GM18520 (cell line): ENCODE data around the gene YTHDF1.

Source experiments
- ATAC-seq: cut with Tn5 transposase; IDR thresholded peaks from one replicate; pipeline ENCODE4 v1.9.1; 2021; ENCODE audit not compliant: unreplicated experiment

Gene YTHDF1

DNA sequence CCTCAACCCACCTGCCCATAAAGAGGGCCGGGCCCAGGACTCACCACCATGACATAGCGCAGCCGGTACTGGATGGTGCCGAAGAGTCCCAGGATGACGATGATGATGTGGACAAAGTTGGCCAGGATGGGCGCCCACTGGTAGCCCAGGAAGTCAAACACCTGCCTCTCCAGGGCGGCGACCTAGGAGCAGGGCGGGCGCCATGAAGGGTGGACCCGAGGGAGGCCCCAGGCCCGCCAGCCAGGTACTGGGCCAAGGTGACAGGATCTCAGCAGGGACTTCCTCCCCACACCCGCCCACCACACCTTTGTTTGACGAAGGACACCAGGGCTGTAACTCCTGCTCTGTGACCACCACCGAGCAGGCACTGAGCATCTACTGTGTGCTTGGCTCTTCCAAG lies 34.0 kb upstream of the YTHDF1 start:
- ATAC-seq = no peak

GRCh38 chr20:63248835-63249591 lies 33.1 kb upstream of the YTHDF1 start:
- ATAC-seq = no peak

- ATAC-seq = no peak
Measured at GRCh38 chr20:63247671-63248228, 31.8 kb upstream of the YTHDF1 start.

GRCh38 chr20:63246490-63247288 lies 30.8 kb upstream of the YTHDF1 start:
- ATAC-seq = no peak

- ATAC-seq = no peak
Measured at GRCh38 chr20:63244468-63244867, 28.5 kb upstream of the YTHDF1 start.

DNA sequence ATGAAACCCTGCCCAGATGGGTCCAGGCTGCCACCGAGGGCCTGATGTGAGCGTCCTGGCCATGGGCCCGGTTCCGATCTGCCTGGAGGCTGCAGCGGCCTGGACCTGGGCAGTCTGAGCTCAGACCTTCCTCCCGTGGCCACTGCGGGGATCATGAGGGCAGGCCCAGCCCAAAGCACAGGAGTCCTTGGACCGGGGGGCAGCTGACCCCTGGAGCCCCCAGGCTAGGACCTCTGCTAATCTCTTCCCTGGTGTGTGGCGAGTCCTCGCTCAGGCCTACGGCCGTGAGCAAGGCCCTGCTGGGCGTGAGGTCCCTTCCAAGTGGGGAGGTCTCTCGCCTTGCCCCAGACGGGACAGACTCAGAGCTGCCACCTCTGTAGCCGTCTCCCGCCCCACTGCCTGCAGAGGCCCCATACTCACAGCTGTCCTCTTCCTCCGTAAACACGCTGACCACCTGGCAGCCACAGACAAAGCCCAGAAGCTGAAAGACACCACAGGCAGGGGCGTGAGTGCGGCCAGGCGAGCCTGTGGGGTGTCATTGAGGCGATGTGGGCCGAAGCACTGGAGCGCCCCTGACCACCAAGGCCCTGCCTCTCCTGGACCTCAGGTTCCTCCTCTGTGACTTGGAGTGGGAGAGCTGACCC lies 27.8 kb upstream of the YTHDF1 start:
- ATAC-seq = no peak

DNA sequence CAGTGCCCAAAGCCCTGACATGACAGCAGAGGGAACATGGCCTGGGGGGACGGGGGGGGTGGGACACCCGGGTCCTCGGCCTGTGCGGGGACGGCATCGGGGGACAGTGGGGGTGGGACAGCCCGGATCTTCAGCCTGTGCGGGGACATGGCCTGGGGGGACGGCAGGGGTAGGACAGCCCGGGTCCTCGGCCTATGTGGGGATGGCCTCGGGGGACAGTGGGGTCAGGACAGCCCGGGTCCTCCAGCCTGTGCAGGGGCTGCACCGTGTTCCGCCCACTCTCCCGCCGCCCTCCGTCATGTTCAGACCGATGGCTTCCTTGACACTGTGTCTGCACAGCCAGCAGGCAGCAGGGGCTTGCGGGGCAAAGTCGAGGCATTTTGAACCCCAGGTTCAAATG lies 26.8 kb upstream of the YTHDF1 start:
- no peak for ATAC-seq

DNA sequence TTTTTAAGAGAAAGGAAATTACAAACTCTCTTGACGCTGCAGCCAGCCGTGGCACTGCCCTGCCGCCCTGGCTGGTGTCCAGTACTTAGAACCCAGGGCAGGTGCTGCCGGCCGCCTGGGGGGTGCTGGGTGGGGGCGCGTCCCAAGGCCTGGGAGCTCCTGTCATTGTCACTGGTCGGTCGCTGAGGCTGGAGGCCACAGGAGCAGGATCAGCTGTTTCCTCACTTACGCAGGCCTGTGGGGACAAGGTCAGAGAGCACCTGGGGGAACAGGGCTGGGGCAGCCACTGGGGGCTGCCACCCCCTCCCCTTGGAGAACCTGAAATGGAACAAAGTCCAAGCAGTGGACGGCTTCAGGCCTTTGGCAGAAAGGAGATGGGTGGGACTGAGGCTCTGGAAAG lies 25.3 kb upstream of the YTHDF1 start:
- ATAC-seq = no peak

GRCh38 chr20:63240004-63240403 lies 24.1 kb upstream of the YTHDF1 start:
- no peak for ATAC-seq

DNA sequence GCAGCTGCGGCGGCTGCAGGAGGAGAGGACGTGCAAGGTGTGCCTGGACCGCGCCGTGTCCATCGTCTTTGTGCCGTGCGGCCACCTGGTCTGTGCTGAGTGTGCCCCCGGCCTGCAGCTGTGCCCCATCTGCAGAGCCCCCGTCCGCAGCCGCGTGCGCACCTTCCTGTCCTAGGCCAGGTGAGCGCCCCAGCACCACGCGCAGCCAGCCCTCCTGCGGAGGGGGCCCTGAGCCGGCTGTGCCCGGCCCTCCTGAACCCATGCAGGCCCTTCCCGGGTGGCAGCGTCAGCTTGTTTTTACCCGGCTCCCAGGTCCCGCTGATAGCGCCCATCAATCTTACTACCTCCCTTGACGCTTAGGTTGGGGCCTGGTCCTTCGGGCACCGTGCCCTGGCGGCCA lies 23.5 kb upstream of the YTHDF1 start:
- no peak for ATAC-seq

DNA sequence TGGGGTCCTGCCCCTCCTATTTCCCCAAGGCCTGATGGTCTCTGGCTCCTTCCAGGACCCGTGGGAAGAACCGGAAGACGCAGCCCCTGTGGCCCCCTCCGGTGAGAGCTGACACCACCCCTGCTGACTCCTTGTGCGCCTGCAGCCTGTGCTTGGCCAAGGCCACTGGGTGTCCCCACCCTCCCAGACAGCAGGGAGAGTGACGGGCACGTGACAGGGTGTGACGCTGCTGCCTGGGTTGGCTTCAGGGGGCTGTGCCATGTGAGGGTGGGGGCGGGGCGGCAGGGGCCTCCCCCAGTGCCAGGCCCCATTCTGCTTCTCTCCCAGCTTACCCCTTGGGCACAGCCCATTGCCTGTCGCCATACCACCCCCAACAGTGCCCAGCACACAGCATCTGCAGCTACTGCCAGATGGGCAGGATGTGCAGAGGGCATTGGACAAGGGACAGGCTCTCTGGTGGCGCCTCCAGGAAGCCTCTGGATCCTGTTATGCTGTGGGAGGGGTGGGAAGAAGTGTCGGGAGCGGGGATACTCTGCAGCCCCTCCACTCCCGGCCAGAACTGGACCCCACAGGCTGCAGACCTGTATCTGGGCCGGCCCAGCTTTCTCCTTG lies 22.7 kb upstream of the YTHDF1 start:
- no peak for ATAC-seq

GRCh38 chr20:63238031-63238430 lies 22.1 kb upstream of the YTHDF1 start:
- ATAC-seq = no peak

DNA sequence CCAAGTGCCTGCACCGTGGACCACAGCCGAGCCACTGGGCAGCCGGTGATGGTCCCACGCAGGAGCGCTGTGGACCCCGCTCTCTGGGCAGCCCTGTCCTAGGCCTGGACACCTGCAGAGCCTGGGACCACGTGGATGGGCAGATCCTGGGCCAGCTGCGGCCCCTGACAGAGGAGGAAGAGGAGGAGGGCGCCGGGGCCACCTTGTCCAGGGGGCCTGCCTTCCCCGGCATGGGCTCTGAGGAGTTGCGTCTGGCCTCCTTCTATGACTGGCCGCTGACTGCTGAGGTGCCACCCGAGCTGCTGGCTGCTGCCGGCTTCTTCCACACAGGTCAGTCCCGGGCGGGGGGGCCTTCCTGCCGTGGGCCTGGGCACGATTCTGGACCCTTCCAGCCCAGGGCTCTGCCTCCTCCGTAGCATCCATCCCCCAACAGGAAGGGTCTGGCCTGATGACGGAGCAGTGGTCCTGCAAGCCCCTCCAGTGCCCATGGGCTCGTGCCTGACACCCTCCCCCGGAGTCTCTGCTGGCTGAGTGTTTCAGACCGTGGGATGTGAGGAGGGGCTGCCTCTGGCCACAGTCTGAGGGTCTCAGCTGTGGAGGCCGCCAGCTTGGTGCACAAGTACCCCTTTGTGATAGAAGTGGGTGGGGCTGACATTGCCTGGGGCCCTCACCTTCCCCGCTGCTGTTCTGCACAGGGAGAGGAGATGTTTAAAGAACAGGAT lies 20.3 kb upstream of the YTHDF1 start:
- ATAC-seq = no peak

GRCh38 chr20:63235399-63235983 lies 19.6 kb upstream of the YTHDF1 start, which contains the start of gene BIRC7:
BIRC7 (plus strand) TSS chr20:63235905; CDS start chr20:63236097, 192 bp downstream.
- ATAC-seq = no peak

- no peak for ATAC-seq
Measured at GRCh38 chr20:63234693-63235398, 18.9 kb upstream of the YTHDF1 start.

GRCh38 chr20:63233924-63234323 lies 18.0 kb upstream of the YTHDF1 start:
- ATAC-seq = no peak

- no peak for ATAC-seq
Measured at GRCh38 chr20:63233061-63233344, 17.1 kb upstream of the YTHDF1 start.

- ATAC-seq = no peak
Measured at GRCh38 chr20:63232235-63233060, 16.5 kb upstream of the YTHDF1 start.

GRCh38 chr20:63230800-63231268 lies 14.9 kb upstream of the YTHDF1 start:
- no peak for ATAC-seq
